SHP77 (cell line): ENCODE results near the gene TRIP12.
"Not testable (repeated sequence)": the region's sequence is repeated elsewhere in the genome, so short reads cannot be mapped to it uniquely, and the experiment has no call there.

Experiments
- DNase-seq, 2 experiments: peaks; one replicate each; lab custom pipeline; 2025; lab: John Stamatoyannopoulos, UW

The TRIP12 gene

DNA sequence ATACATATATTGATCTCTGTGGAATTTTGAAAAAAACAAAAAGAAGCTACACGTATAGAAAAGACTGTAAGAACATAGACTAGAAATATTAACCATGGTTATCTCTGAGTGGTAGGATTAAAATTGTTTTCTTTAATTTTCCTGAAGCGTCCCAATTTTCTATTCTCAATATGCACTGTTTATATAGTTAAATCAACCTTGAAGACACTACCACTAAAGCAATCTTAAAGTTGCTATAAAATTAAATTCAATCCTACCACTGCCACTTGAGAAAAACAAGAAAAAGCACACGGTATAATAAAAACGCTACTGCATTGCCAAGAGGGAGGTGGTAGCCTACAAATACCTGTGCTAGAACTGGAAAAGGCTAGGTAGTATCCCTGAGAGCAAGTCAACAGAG is 47.2 kb downstream of the TRIP12 start:
- DNase-seq: no peak

DNA sequence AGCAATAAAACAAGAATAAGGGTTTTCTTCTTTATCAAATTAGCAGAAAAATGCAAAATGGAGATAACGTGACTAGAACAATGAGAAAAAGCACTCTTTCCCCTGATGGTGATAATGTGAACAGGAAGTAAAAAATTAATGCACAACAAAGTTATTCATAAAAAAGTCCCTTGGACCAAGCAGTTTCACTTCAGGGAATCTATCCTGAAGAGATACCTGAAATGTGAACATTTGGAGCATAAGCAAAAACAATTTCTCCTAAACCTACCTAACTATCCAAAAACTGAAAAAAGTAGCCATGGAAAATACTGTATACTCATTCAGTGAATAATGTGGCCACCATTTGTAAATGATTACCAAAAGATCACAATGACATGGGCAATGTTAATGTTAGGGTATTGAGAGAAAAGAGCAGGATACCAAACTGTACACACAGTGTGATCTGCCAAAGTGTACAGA is 48.7 kb downstream of the TRIP12 start:
- no peak for DNase-seq

DNA sequence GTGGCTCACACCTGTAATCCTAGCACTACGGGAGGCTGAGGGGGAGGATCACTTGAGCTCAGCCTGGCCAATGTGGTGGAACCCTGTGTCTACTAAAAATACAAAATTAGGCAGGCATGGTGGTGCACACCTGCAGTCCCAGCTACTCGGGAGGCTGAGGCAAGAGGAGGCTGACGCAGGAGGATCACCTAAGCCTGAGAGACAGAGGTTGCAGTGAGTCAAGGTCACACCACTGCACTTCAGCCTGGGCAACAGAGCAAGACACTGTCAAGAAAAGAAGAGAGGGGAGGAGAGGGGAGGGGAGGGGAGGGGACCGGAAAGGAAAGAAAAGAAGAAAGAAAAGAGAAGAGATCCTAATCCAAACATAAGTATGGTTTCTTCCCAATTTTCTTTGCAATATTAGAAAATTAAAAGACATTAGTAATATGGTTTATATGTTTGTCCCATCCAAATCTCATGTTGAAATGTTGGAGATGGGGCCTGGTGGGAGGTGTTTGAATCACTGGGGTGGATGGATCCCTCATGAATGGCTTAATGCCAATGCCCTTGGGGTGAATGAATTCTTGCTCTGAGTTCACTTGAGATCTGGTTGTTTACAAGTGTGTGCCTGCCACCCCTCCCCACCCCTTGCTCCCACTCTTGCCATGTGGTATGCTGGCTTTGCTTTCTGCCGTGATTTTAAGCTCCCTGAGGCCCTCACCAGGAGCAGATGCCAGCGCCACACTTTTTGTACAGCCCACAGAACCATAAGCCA is 50.7 kb downstream of the TRIP12 start:
- DNase-seq: no peak

DNA sequence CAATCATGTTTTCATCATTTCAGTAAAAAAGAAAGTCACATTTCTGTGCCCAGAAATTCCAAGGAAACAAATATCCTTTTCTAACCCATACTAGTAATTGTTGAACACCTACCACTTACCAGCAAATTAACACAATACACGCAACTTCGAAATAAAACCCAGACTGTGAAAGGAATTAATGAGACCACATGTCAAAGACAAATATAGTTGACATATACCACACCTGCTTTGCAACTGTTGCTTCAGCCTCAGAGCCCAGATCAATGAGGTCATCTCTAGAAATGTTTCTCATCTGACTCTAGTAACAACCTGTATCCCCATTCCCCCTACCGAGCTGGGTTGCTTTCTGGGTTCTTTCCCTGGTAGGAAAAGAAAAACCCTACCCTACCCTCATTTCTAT is 52.6 kb downstream of the TRIP12 start:
- peak; percentile 2 to 8 for DNase-seq

DNA sequence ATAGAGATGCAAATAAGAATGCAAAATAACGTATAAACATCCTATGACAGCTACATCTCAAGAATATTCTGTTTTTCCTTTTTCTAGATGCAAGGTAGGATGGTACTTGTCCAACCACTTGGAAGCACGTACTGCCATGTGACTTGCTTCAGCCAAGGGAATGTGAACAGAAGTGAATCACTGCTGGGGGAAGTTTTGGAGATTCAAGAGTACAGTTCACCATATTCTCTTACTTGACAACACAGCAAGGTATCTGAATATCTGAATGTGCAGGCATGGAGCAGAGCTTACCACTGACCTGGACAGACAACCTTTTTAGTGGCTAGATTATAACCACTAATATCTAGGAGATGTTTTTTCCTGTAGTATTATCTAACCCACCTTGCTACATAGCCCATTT is 53.0 kb downstream of the TRIP12 start:
- DNase-seq: no peak

DNA sequence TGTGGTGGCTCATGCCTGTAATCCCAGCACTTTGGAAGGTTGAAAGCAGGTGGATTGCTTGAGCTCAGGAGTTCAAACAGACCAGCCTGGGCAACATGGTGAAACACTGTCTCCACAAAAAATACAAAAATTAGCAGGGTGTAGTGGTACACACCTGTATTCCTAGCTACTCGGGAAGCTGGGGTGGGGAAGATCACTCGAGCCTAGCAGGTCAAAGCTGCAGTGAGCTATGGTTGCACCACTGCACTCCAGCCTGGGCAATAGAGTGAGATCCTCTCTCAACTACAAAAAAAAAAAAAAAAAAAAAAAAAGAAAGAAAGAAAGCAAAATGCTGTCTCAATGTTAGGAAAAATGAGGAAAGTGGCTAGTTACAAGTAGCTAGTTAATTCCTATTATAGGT is 56.8 kb downstream of the TRIP12 start:
- no peak for DNase-seq

DNA sequence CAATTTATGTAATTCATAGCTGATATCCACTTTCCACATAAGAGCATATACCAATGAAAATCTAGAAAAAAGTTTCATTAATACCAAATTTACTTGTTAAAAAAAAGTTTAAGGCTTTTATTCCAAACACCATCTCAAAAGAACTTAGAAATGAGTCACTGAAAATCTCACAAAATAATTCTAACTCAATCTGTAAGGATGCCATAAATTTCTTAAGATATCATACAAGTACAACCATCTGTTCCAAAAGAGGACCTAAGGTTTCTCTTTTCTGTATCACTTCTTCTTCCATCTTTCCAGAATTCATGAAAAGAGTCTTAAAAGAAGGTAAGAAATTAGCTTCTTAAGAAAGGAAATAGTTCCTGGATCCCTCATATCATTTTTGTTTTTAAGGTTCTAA is 60.4 kb downstream of the TRIP12 start:
- DNase-seq: no peak

DNA sequence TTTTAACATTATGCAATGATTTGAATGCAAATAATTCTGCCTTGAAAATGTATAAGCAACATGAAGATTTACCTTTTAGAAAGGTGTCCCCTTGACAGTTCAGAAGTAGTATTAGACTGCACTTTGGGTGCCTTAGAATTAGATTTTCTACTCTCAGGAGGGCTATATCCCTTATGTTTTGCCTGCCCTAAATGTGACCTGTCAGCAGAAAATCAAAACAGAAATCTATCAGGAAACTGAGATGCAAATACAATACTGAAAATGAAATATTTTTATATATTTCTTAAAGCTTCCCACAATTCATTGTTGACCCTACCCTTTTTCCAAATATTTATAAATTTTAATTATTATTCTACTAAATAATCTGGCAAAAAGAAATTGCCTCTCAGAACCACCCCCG is 61.5 kb downstream of the TRIP12 start:
- no peak for DNase-seq

DNA sequence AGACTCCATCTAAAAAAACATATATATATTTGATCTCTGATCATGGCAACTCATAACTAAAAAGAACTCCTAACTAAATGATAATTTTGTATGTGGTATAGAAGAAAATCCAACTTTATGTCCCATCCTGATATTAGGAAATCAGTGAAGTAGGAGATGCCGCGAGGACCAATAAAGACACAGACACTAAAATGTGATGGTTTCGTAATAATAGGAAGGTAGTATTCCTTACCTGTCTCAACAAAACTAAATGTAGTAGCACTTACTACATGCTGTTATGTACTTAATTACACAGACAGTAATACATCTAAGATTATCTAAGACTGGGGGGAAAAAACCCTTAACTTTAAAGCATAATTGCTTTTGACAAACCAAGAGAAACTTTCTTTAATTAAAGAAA is 63.5 kb downstream of the TRIP12 start:
- no peak for DNase-seq

DNA sequence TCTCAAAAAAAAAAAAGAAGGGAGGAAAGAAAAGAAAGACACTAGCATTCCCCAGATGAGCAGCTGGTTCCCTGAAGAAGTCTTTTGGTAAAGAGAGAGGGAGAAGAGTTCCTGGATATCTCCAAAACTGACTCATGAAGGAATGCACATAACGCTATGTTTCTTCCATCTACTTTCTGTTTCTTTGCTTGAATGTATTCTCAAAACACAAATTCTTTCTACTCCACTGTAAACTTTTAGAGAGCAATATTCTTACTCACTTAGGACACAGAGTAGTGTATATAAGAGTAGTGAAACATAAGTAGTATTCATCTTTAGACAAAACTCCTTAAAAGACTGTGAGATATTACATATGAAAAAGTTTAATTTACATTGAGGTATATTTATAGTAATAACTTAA is 64.2 kb downstream of the TRIP12 start:
- no peak for DNase-seq

DNA sequence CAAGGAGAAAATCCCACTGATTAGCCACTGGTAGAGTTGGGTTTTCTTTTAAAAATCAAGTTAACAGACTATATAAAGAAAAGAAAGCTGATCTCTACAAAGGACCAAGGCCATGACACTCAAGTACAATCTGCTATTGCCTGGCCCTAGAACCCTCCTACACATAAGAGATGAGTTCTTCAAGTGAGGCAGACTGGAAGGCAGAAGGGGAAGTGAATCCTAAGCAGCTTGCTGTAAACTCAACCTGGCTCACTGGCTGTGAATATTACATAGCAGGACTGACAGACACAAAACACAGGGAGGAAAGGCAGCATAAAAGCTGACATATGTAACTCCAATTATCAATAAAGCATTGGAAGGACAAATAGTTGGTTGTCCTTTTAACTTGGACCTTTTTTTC is 65.4 kb downstream of the TRIP12 start:
- DNase-seq: no peak

DNA sequence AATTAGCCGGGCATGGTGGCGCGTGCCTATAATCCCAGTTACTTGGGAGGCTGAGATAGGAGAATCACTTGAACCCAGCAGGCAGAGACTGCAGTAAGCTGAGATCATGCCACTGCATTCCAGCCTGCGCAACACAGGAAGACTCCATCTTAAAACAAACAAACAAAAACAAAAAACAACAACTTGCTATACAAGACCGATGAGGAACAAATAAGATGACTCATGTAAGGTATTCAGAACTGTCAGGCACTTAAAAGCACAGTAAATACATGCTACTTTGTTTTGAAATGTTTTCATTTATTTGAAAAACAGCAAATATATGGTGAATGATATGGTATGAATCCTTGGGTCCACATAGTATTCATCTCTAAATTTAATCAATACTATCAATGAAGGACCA is 66.7 kb downstream of the TRIP12 start:
- no peak for DNase-seq

DNA sequence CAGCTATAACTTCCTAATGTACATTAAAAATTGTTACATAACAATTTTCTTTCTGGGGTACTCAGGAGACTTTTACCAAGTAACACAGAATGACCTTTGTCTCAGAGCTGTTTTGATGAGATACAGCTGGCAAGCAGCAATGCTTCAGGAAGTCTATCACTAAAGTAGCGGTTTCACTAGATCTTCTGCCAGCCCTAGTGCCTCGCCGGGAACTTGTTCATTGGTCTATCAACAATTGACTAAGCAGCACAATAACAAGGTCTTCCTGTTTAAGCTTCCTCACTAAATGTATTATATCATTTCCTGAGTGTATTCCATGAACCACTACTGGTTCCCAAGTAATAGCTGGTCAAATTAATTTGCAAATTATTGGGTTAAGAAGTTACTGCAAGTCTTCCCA is 69.2 kb downstream of the TRIP12 start:
- DNase-seq: no peak

DNA sequence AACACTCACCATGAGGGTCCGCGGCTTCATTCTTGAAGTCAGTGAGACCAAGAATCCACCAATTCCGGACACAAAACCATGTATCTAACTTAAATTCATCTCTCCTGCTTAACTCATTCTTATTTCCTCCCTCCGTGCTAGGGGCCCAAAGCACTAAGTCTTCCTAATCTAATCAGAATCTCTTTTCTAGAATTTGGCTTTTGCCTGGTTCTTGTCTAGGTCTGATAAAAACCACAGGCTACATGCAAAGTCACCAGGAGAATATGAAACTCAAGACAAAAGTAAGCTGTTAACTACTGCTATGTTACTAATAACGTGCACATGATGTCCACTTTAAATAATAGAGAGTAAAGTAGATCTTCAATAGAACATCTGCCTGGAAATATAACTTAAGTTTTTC is 69.9 kb downstream of the TRIP12 start:
- no peak for DNase-seq

DNA sequence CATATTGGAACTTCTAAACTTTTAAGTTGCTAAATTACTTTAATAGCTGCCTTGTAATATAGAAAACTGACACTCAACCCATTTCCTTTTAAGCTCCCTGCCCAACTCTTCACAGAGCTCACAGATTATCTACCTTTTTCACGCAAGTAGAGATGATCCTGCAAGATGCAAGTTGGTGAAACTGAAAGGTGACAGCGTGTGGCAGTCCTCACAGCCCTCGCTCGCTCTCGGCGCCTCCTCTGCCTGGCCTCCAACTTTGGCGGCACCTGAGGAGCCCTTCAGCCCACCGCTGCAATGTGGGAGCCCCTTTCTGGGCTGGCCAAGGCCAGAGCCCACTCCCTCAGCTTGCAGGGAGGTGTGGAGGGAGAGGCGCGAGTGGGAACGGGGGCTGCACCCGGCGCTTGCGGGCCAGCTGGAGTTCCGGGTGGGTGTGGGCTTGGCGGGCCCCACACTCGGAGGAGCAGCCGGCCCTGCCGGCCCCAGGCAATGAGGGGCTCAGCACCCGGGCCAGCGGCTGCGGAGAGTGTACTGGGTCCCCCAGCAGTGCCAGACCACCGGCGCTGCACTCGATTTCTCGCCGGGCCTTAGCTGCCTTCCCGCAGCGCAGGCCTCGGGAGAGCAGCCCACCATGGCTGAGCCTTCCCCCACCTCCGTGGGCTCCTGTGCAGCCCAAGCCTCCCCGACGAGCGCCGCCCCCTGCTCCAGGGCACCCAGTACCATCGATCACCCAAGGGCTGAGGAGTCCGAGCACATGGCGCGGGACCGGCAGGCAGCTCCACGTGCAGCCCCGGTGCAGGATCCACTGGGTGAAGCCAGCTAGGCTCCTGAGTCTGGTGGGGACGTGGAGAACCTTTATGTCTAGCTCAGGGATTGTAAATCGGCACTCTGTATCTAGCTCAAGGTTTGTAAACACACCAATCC is 71.2 kb downstream of the TRIP12 start:
- DNase-seq: not testable (repeated sequence)

DNA sequence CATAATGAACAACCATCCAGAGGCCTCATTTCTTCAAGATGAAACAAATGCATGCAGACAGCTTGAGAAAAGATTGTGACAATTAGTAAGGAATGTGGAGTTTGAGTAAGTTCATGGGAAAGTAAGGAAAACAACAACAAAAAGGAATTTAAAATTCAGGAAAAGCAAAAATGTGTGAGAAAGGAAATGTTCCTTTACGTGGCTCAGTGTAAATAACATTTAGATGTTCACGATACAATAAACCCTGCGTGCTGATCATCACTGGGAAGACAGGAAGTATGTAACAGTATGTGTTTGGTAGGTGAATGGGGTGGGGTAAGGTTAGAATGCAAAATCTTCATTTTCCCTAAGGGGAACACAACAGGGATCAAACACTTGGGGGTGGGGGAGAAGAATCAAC is 72.7 kb downstream of the TRIP12 start:
- no peak for DNase-seq

DNA sequence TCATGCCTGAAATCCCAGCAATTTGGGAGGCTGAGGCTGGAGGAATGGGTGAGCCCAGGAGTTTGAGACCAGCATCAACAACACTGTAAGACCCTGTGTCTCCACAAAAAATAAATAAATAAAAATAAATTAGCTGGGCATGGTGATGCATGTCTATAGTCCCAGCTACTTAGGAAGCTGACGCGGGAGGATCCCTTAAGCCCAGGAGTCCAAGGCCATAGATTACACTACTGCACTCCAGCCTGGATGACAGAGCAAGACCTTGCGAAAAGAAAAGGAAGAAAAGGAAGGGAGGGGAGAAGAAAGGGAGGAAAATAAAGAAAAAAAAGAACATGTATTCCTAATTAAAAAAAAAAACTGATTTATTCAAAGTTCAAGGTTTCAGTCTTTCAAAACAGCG is 78.2 kb downstream of the TRIP12 start:
- DNase-seq: no peak

DNA sequence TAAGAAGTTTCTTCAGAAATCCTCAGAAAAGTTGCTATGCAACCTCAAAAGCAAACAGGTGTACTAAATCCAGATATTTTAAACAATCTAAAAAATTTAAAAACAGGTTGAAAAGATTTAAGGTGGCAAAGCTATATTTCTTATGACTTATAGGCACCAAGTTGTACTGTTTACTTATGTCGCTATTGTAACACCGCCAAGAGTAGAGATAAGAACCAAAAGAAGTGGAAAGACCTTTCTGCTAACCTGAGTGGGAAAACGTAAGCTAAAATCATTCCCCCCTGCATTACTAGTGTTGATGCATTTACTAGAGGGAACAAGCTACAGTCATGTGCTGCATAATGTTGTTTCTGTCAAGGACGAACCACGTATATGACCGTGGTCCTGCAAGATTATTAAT is 83.1 kb downstream of the TRIP12 start:
- no peak for DNase-seq

DNA sequence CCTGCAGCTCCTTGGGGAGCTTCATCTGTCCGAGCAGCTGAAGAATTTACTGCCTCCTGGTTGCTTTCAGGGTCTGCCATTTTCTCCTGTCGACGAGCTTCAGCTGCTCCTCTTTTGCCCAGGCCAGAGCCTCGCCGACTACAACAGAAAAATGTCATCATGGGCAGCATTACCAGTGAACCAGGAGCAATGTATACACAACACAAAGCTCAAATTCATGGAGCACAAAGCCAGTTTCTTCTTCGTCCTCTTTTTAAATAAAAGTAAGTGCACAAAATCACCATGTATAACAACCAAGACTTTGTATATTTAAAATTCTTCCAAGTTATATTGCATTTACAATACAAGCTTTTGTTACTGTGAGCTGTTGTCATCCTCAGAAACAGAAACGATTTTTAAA is 85.0 kb downstream of the TRIP12 start:
- DNase-seq: no peak

DNA sequence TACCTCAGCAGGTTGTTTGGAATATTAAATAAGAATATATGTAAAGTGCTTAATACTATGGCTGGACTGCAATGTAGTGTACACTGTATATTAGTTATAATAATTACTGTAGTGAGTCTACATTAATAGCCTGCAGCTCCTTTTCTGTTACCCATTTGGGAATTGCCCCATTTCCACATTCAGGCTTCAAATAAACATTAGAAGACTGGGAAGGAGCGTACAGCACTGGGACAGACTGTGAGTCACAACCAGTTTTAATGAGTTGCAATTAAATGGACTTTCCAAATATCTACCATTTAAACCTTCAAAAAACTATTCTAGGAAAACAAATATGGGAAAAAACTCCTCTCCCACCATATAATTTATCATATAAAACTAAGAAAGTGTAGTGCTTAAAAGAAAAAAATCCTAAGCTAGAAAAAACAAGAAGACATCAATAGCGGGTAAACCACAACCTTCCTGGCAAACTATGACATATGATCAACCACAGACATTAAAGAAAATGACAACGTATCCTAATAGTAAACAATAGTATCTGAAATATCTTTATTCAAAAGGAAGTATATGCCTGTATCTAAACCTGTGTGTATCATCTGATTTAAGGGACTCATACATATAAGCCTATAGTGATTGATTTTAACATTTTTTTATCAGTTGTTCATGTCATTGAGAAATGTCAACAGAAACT is 86.1 kb downstream of the TRIP12 start:
- no peak for DNase-seq

DNA sequence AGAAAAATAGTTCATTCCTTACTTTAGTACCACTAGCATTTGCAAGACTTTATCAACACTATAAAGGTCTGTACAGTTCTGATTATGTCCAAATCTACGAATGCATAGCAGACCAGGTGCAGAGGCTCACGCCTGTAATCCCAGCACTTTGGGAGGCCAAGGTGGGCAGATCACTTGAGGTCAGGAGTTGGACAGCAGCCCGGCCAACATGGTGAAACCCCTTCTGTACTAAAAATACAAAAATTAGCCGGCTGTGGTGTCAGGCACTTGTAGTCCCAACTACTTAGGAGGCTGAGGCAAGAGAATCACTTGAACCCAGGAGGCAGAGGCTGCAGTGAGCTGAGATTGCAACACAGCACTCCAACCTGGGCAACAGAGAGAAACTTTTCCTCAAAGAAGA is 87.4 kb downstream of the TRIP12 start:
- not testable (repeated sequence) for DNase-seq

DNA sequence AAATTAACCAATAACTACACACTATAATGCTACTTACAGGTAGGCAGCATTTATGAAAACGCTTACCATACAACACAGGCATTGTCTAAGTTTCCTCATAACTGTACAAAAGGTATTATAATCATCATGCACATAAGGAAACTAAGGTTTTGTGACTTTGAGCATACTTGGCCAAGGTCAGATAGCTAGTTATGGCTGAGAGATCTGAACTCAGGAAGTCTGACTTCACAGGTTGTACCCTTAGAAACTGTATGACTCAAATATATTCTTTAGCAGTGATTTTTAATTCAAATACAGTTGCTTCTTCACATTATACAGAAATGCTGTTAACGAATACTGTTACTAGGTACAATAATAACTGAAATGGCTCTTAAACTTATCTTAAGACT is 89.3 kb downstream of the TRIP12 start:
- no peak for DNase-seq
